Measurements from ENCODE around the gene TBC1D9. TPM values are rescaled to one million over a fixed set of nuclear protein-coding genes. Genes with fewer than 3 reads are reported as not detected.

TBC1D9 gene
- total and polyA plus RNA-seq, 2 of the 13 experiments (the other 11 are each of a cell fraction or from before 2014, with no cell fraction given) = 11.9 to 12.2 TPM

- TF ChIP-seq, protein P1, sequence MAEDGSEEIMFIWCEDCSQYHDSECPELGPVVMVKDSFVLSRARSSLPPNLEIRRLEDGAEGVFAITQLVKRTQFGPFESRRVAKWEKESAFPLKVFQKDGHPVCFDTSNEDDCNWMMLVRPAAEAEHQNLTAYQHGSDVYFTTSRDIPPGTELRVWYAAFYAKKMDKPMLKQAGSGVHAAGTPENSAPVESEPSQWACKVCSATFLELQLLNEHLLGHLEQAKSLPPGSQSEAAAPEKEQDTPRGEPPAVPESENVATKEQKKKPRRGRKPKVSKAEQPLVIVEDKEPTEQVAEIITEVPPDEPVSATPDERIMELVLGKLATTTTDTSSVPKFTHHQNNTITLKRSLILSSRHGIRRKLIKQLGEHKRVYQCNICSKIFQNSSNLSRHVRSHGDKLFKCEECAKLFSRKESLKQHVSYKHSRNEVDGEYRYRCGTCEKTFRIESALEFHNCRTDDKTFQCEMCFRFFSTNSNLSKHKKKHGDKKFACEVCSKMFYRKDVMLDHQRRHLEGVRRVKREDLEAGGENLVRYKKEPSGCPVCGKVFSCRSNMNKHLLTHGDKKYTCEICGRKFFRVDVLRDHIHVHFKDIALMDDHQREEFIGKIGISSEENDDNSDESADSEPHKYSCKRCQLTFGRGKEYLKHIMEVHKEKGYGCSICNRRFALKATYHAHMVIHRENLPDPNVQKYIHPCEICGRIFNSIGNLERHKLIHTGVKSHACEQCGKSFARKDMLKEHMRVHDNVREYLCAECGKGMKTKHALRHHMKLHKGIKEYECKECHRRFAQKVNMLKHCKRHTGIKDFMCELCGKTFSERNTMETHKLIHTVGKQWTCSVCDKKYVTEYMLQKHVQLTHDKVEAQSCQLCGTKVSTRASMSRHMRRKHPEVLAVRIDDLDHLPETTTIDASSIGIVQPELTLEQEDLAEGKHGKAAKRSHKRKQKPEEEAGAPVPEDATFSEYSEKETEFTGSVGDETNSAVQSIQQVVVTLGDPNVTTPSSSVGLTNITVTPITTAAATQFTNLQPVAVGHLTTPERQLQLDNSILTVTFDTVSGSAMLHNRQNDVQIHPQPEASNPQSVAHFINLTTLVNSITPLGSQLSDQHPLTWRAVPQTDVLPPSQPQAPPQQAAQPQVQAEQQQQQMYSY (CRISPR knock-in tag; IDR thresholded peaks at IDR 0.05) = no peak
- TF ChIP-seq HOXD1 (CRISPR knock-in tag; IDR thresholded peaks at IDR 0.05) (no peak), MIXL1 (CRISPR knock-in tag; IDR thresholded peaks at IDR 0.05) (peak; percentile 14; the same call in 1 of the 2 replicates), ZBTB20 (CRISPR knock-in tag; IDR thresholded peaks at IDR 0.05; ENCODE audit: borderline replicate concordance, low read depth) (no peak), ZMYM2 (CRISPR knock-in tag; IDR thresholded peaks at IDR 0.05) (peak; percentile 45; the same call in 1 of the 2 replicates), UBTF (CRISPR knock-in tag; IDR thresholded peaks at IDR 0.05) (no peak), ZEB1 (IDR thresholded peaks at IDR 0.05; ENCODE audit: insufficient replicate concordance, low read depth) (no peak), ZNF629 (CRISPR knock-in tag; conservative IDR thresholded peaks at IDR 0.05) (0 out of 2 replicates have a peak, but pooled peaks have one; percentile 11), KDM5B (CRISPR knock-in tag; IDR thresholded peaks at IDR 0.05; ENCODE audit: borderline replicate concordance) (no peak), ETV5 (CRISPR knock-in tag; IDR thresholded peaks at IDR 0.05; ENCODE audit: borderline replicate concordance) (peak; percentile 64; the same call in 1 of the 2 replicates), ZHX1 (CRISPR knock-in tag; IDR thresholded peaks at IDR 0.05; ENCODE audit: low read depth) (no peak), FOXP1 (IDR thresholded peaks at IDR 0.05) (no peak), FOXP1 (CRISPR knock-in tag; IDR thresholded peaks at IDR 0.05) (peak; percentile 39; the same call in 1 of the 2 replicates), NR2F6 (IDR thresholded peaks at IDR 0.05) (peak; percentile 81), NR2F6 (CRISPR knock-in tag; IDR thresholded peaks at IDR 0.05) (peak; percentile 87), HES4 (CRISPR knock-in tag; IDR thresholded peaks at IDR 0.05; ENCODE audit: borderline replicate concordance) (no peak), ZNF605 (CRISPR knock-in tag; IDR thresholded peaks at IDR 0.05) (no peak), ZNF816 (CRISPR knock-in tag; IDR thresholded peaks at IDR 0.05; ENCODE audit: borderline replicate concordance) (0 out of 2 replicates have a peak, but pooled peaks have one; percentile 48), AKAP8 (CRISPR knock-in tag; IDR thresholded peaks at IDR 0.05) (no peak), GABPA (IDR thresholded peaks at IDR 0.05; ENCODE audit: low read depth, low read length) (no peak), GABPA (CRISPR knock-in tag; IDR thresholded peaks at IDR 0.05; ENCODE audit: low read depth) (0 out of 2 replicates have a peak, but pooled peaks have one; percentile 17), WIZ (CRISPR knock-in tag; IDR thresholded peaks at IDR 0.05) (no peak)
Measured at GRCh38 chr4:140710908-140711622, 45.1 kb downstream of the TBC1D9 start (continued).

Data from HepG2 (cell line).